Measurements from ENCODE around the gene LMF1.
"Not testable (repeated sequence)": the region's sequence is repeated elsewhere in the genome, so short reads cannot be mapped to it uniquely, and the experiment has no call there.

LMF1 gene

GRCh38 chr16:890716-891352 is 80.0 kb downstream of the LMF1 start:
- peaks cover 47% of the 10 kb centered on the region; the same call in 1 of the 2 replicates for H3K27me3 ChIP-seq (ENCODE audit: insufficient read depth, low read depth)
- TF ChIP-seq CTCF (conservative IDR thresholded peaks at IDR 0.05; ENCODE audit: low read depth, low read length) = no peak
- no peak overlapping the region for H3K9ac ChIP-seq

GRCh38 chr16:890217-890616 is 80.6 kb downstream of the LMF1 start:
- no peak overlapping the region for H2AFZ ChIP-seq (ENCODE audit: low read depth)
- H3K27me3 ChIP-seq (ENCODE audit: insufficient read depth, low read depth) = peaks cover 53% of the 10 kb centered on the region; the same call in 1 of the 2 replicates
- no peaks in the 10 kb centered on the region for H3K36me3 ChIP-seq (ENCODE audit: insufficient read depth)
- no peak for TF ChIP-seq CTCF (conservative IDR thresholded peaks at IDR 0.05; ENCODE audit: low read depth, low read length)
- no peak overlapping the region for H3K4me3 ChIP-seq (IDR thresholded peaks at IDR 0.05; ENCODE audit: insufficient read depth, low read depth, low read length)
- no peaks in the 10 kb centered on the region for H3K4me1 ChIP-seq (ENCODE audit: low read depth, poor library complexity, severe bottlenecking)
- H3K4me2 ChIP-seq = no peak overlapping the region
- H3K27ac ChIP-seq = no peak overlapping the region
- no peak overlapping the region for H3K9ac ChIP-seq
- H3K79me2 ChIP-seq (ENCODE audit: insufficient read depth, low read depth) = no peaks in the 10 kb centered on the region
- no peaks in the 10 kb centered on the region for H4K20me1 ChIP-seq (ENCODE audit: insufficient read depth)

More at GRCh38 chr16:890716-891352, 80.0 kb downstream of the LMF1 start:
- H3K79me2 ChIP-seq (ENCODE audit: insufficient read depth, low read depth) = no peaks in the 10 kb centered on the region
- no peak overlapping the region for H3K4me2 ChIP-seq
- H3K4me1 ChIP-seq (ENCODE audit: low read depth, poor library complexity, severe bottlenecking) = no peaks in the 10 kb centered on the region
- H3K27ac ChIP-seq = no peak overlapping the region
- no peaks in the 10 kb centered on the region for H3K36me3 ChIP-seq (ENCODE audit: insufficient read depth)
- H2AFZ ChIP-seq (ENCODE audit: low read depth) = no peak overlapping the region
- H3K4me3 ChIP-seq (IDR thresholded peaks at IDR 0.05; ENCODE audit: insufficient read depth, low read depth, low read length) = no peak overlapping the region
- no peaks in the 10 kb centered on the region for H4K20me1 ChIP-seq (ENCODE audit: insufficient read depth)

- H3K27me3 ChIP-seq (ENCODE audit: insufficient read depth, low read depth) = peaks cover 54% of the 10 kb centered on the region; the same call in 1 of the 2 replicates
- H3K4me3 ChIP-seq (IDR thresholded peaks at IDR 0.05; ENCODE audit: insufficient read depth, low read depth, low read length) = no peak overlapping the region
- H3K4me1 ChIP-seq (ENCODE audit: low read depth, poor library complexity, severe bottlenecking) = no peaks in the 10 kb centered on the region
- no peak overlapping the region for H3K4me2 ChIP-seq
- no peak for TF ChIP-seq CTCF (conservative IDR thresholded peaks at IDR 0.05; ENCODE audit: low read depth, low read length)
- no peaks in the 10 kb centered on the region for H3K36me3 ChIP-seq (ENCODE audit: insufficient read depth)
- H2AFZ ChIP-seq (ENCODE audit: low read depth) = no peak overlapping the region
- H3K27ac ChIP-seq = no peak overlapping the region
- no peaks in the 10 kb centered on the region for H3K79me2 ChIP-seq (ENCODE audit: insufficient read depth, low read depth)
- H4K20me1 ChIP-seq (ENCODE audit: insufficient read depth) = no peaks in the 10 kb centered on the region
- no peak overlapping the region for H3K9ac ChIP-seq
Observed at GRCh38 chr16:889586-889985, 81.2 kb downstream of the LMF1 start.

- no peaks in the 10 kb centered on the region for H3K79me2 ChIP-seq (ENCODE audit: insufficient read depth, low read depth)
- no peaks in the 10 kb centered on the region for H4K20me1 ChIP-seq (ENCODE audit: insufficient read depth)
- H3K36me3 ChIP-seq (ENCODE audit: insufficient read depth) = no peaks in the 10 kb centered on the region
- no peak overlapping the region for H3K4me3 ChIP-seq (IDR thresholded peaks at IDR 0.05; ENCODE audit: insufficient read depth, low read depth, low read length)
- peaks cover 59% of the 10 kb centered on the region for H3K27me3 ChIP-seq (ENCODE audit: insufficient read depth, low read depth)
- no peaks in the 10 kb centered on the region for H3K4me1 ChIP-seq (ENCODE audit: low read depth, poor library complexity, severe bottlenecking)
- TF ChIP-seq CTCF (conservative IDR thresholded peaks at IDR 0.05; ENCODE audit: low read depth, low read length) = no peak
- H3K9ac ChIP-seq = no peak overlapping the region
- H3K27ac ChIP-seq = no peak overlapping the region
- H3K4me2 ChIP-seq = no peak overlapping the region
- H2AFZ ChIP-seq (ENCODE audit: low read depth) = no peak overlapping the region
Observed at GRCh38 chr16:888901-889570, 81.7 kb downstream of the LMF1 start.

- not testable (repeated sequence) for H3K27ac ChIP-seq; H3K79me2 ChIP-seq (ENCODE audit: insufficient read depth, low read depth); H2AFZ ChIP-seq (ENCODE audit: low read depth); H3K36me3 ChIP-seq (ENCODE audit: insufficient read depth); H3K4me2 ChIP-seq; H3K4me1 ChIP-seq (ENCODE audit: low read depth, poor library complexity, severe bottlenecking); H3K4me3 ChIP-seq (IDR thresholded peaks at IDR 0.05; ENCODE audit: insufficient read depth, low read depth, low read length); H4K20me1 ChIP-seq (ENCODE audit: insufficient read depth); H3K9ac ChIP-seq
- peaks cover 63% of the 10 kb centered on the region for H3K27me3 ChIP-seq (ENCODE audit: insufficient read depth, low read depth)
Observed at GRCh38 chr16:888456-888855, 82.3 kb downstream of the LMF1 start.
